ENCODE data around the gene JMJD1C.

GRCh38 chr10:63366933-63367332 is 98.8 kb downstream of the JMJD1C start:
- TF ChIP-seq CTCF (conservative IDR thresholded peaks at IDR 0.05; ENCODE audit: low read length) (no peak), EZH2phosphoT487 (IDR thresholded peaks at IDR 0.05; ENCODE audit: borderline replicate concordance, low read depth, low read length) (no peak)
